ENCODE results near the gene TMEM117. TPM values are rescaled to one million over a fixed set of nuclear protein-coding genes. Genes with fewer than 3 reads are reported as not detected.

TMEM117 gene
- polyA plus RNA-seq, 1 donor (not counting 4 experiments of a cell fraction or from before 2014, with no cell fraction given) = 8.5 TPM

- H3K79me2 ChIP-seq (ENCODE audit: control insufficient read depth, insufficient read depth, low read length) = no peaks in the 10 kb centered on the region
- H3K27me3 ChIP-seq (ENCODE audit: control insufficient read depth, extremely low read depth, insufficient read depth, low read length) = no peaks in the 10 kb centered on the region
- DNase-seq (ENCODE audit: low read depth, low spot score) (no peak), FAIRE-seq (no peak)
- dilution Hi-C loops (cut with MboI; ENCODE audit: extremely low pct_ligation_motif_present, low sequenced_read_pairs) = no loop called here
- H4K20me1 ChIP-seq (ENCODE audit: control insufficient read depth, extremely low read depth, insufficient read depth, low read length) = no peaks in the 10 kb centered on the region
- H3K9ac ChIP-seq (ENCODE audit: control insufficient read depth, extremely low read depth, insufficient read depth, low read length) = no peak overlapping the region
- peaks cover 2% of the 10 kb centered on the region for H3K9me3 ChIP-seq (ENCODE audit: control insufficient read depth, low read depth, low read length)
- no peak overlapping the region for H2AFZ ChIP-seq (ENCODE audit: control insufficient read depth, low read length)
- H3K4me3 ChIP-seq (ENCODE audit: control insufficient read depth in 2 of 3, extremely low read depth in 1 of 3, insufficient read depth in 2 of 3, low read depth in 1 of 3, low read length in 3 of 3) = no peak overlapping the region
- no peak overlapping the region for H3K4me2 ChIP-seq (ENCODE audit: control insufficient read depth, extremely low read depth, insufficient read depth, low read depth, low read length)
- peaks cover 11% of the 10 kb centered on the region for H3K4me1 ChIP-seq (ENCODE audit: control insufficient read depth, extremely low read depth, insufficient read depth, low read length)
- no peaks in the 10 kb centered on the region for H3K36me3 ChIP-seq (ENCODE audit: control insufficient read depth in 2 of 2, extremely low read depth in 1 of 2, insufficient read depth in 2 of 2, low read length in 2 of 2)
- H3K27ac ChIP-seq (ENCODE audit: control insufficient read depth, insufficient read depth, low read length) = no peak overlapping the region
- H3K9me1 ChIP-seq (ENCODE audit: control insufficient read depth, extremely low read depth, insufficient read depth, low read length) = no peaks in the 10 kb centered on the region
- no peak for TF ChIP-seq CTCF (optimal IDR thresholded peaks at IDR 0.05 in 1 of 3, IDR thresholded peaks at IDR 0.05 in 1 of 3, conservative IDR thresholded peaks at IDR 0.05 in 1 of 3; ENCODE audit: extremely low read depth in 1 of 3, insufficient read depth in 2 of 3, low read length in 3 of 3)
- no peak for TF ChIP-seq EZH2 (IDR thresholded peaks at IDR 0.05; ENCODE audit: low read length)
These were observed 138.1 kb downstream of the TMEM117 start for GRCh38 chr12:43973993-43974392.

GRCh38 chr12:43976027-43976426, 140.1 kb downstream of the TMEM117 start:
- Histone ChIP-seq H3K9me3 (ENCODE audit: control insufficient read depth, low read depth, low read length) (no peaks in the 10 kb centered on the region), H3K9me1 (ENCODE audit: control insufficient read depth, extremely low read depth, insufficient read depth, low read length) (no peaks in the 10 kb centered on the region), H3K36me3 (ENCODE audit: control insufficient read depth in 2 of 2, extremely low read depth in 1 of 2, insufficient read depth in 2 of 2, low read length in 2 of 2) (no peaks in the 10 kb centered on the region), H4K20me1 (ENCODE audit: control insufficient read depth, extremely low read depth, insufficient read depth, low read length) (no peaks in the 10 kb centered on the region), H3K79me2 (ENCODE audit: control insufficient read depth, insufficient read depth, low read length) (no peaks in the 10 kb centered on the region), H3K4me3 (ENCODE audit: control insufficient read depth in 2 of 3, extremely low read depth in 1 of 3, insufficient read depth in 2 of 3, low read depth in 1 of 3, low read length in 3 of 3) (no peak overlapping the region), H3K9ac (ENCODE audit: control insufficient read depth, extremely low read depth, insufficient read depth, low read length) (no peak overlapping the region), H3K27me3 (ENCODE audit: control insufficient read depth, extremely low read depth, insufficient read depth, low read length) (no peaks in the 10 kb centered on the region), H2AFZ (ENCODE audit: control insufficient read depth, low read length) (no peak overlapping the region), H3K4me2 (ENCODE audit: control insufficient read depth, extremely low read depth, insufficient read depth, low read depth, low read length) (no peak overlapping the region), H3K4me1 (ENCODE audit: control insufficient read depth, extremely low read depth, insufficient read depth, low read length) (peaks cover 6% of the 10 kb centered on the region), H3K27ac (ENCODE audit: control insufficient read depth, insufficient read depth, low read length) (no peak overlapping the region)
- dilution Hi-C loops (cut with MboI; ENCODE audit: extremely low pct_ligation_motif_present, low sequenced_read_pairs) = no loop called here
- TF ChIP-seq CTCF (optimal IDR thresholded peaks at IDR 0.05 in 1 of 3, IDR thresholded peaks at IDR 0.05 in 1 of 3, conservative IDR thresholded peaks at IDR 0.05 in 1 of 3; ENCODE audit: extremely low read depth in 1 of 3, insufficient read depth in 2 of 3, low read length in 3 of 3) (no peak), EZH2 (IDR thresholded peaks at IDR 0.05; ENCODE audit: low read length) (no peak)
- DNase-seq (ENCODE audit: low read depth, low spot score) = no peak
- FAIRE-seq = no peak

Data from keratinocyte (primary cell).